Lung (tissue), 12 donors: Measurements from ENCODE around the gene PSMB8. TPM values are rescaled to one million over a fixed set of nuclear protein-coding genes. Genes with fewer than 3 reads are reported as not detected.
A peak's percentile ranks its signal among the peaks of the same experiment; 100 is the strongest.

Experiments used
- ATAC-seq: fragments of 200-7000 bp; cut with Tn5 transposase; one replicate; pipeline ENCODE4 v1.9.1; 2020; ENCODE audit warnings: moderate number of reproducible peaks; ENCODE audit not compliant: insufficient read depth, low FRiP score
- DNase-seq, 3 donors: peaks; one replicate each; pipeline ENCODE4 v3.0.0-alpha.2; 2013 to 2017
- H3K27ac ChIP-seq, 2 donors: one replicate each; pipeline ENCODE4 v1.5.1; 2013; ENCODE audit warnings: mild to moderate bottlenecking in 2 of 2, moderate library complexity in 2 of 2, control low read depth in 1 of 2, inconsistent platforms in 1 of 2, low read depth in 1 of 2, low read length in 1 of 2
- H3K27me3 ChIP-seq, 3 donors: one replicate each; pipeline ENCODE4 v1.5.1; 2013; ENCODE audit warnings: low read length in 2 of 3; ENCODE audit not compliant: control insufficient read depth in 3 of 3, insufficient read depth in 3 of 3
- H3K36me3 ChIP-seq, 4 donors: one replicate each; pipeline ENCODE4 v1.5.1; 2013; ENCODE audit warnings: low read length in 4 of 4, mild to moderate bottlenecking in 1 of 4, moderate library complexity in 1 of 4; ENCODE audit not compliant: control insufficient read depth in 4 of 4, insufficient read depth in 4 of 4
- H3K4me1 ChIP-seq, 5 donors: one replicate each; pipeline ENCODE4 v1.5.1; 2013; ENCODE audit warnings: low read length in 5 of 5, mild to moderate bottlenecking in 2 of 5, moderate library complexity in 1 of 5; ENCODE audit not compliant: control insufficient read depth in 5 of 5, insufficient read depth in 5 of 5
- H3K4me3 ChIP-seq: one replicate; pipeline ENCODE4 v1.5.1; 2013; ENCODE audit warnings: mild to moderate bottlenecking, control low read depth, moderate library complexity
- H3K9ac ChIP-seq, 2 donors: one replicate each; pipeline ENCODE4 v1.5.1; 2013; ENCODE audit warnings: low read length in 2 of 2, control low read depth in 1 of 2; ENCODE audit not compliant: insufficient read depth in 1 of 2
- H3K9me3 ChIP-seq, 4 donors: one replicate each; pipeline ENCODE4 v1.5.1; 2013; ENCODE audit warnings: low read length in 3 of 4, mild to moderate bottlenecking in 1 of 4, moderate library complexity in 1 of 4; ENCODE audit not compliant: control insufficient read depth in 4 of 4, insufficient read depth in 3 of 4
- WGBS, 2 donors: extraction: QIAGEN DNeasy Blood & Tissue Kit; methylation state at CpG; one replicate each; pipeline ENCODE4 v1.1.7; 2013; 5-methylcytosine and 5-hydroxymethylcytosine counted together
- polyA plus RNA-seq, 2 donors: library from polyadenylated mRNA; stranded (reverse); fragments of 200-250 nt; gene quantifications; one replicate each; pipeline ENCODE4 v1.2.1, GENCODE V29; 2013
- total RNA-seq, 2 donors: library from RNA; depleted of rRNA in 1 of 2; stranded (reverse); fragments of >200 nt in 1 of 2; gene quantifications; one replicate each; pipeline ENCODE4 v1.2.1, GENCODE V29; 2014 to 2021
- TF ChIP-seq, protein P1 (sequence below): IDR thresholded peaks from 2 replicates; pipeline ENCODE4 v1.5.1; 2012; ENCODE audit warnings: mild to moderate bottlenecking; ENCODE audit errors: control extremely low read depth, extremely low read depth
- donor health status: control.
- donor health status: control.
- donor health status: Bipolar disorder and iron deficiency.
- donor health status: healthy.
- donor health status: DM: yes; HTN: yes; CAD: no.

Gene PSMB8
- total and polyA plus RNA-seq, 4 donors, result 40.4 to 216 (median 105) TPM

DNA sequence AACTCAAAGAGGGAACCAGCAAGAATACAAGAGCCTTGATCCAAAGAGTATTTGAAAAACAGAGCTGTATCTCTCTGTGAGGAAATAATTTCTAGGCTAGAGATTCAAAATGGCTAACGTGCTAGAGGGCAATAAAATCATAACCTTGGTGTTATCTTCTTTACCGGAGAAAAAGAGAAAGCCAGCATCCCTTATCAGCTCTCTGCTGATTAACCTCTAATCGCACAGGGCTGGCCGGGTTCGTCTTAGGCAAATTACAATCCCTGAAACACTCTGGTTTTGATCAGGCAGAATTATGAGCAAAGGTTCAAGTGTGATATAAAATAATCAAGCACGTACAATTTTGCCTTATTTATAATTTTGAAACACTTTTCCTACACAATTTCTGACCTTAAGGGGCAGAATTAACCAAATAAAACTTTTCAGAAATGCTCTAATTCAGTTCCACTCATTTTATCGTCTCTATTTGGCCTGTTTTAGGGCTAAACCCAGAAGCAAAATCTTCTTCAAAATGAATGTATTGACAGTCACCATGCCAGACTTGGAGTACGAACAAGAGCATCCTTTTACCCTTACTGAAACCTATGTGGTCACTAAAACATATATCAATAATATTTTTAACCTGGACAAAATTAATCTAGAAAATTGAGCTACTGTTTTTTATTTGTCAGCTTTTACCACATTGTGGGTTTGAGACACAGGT is 23.9 kb upstream of the PSMB8 start:
- DNase-seq (no peak), ATAC-seq (no peak)
- H3K4me3 ChIP-seq, result no peak overlapping the region
- H3K9me3 ChIP-seq, result no peaks in the 10 kb centered on the region
- H3K36me3 ChIP-seq, result peaks cover 0 to 1% (median 0%) of the 10 kb centered on the region in 4 donors
- H3K27me3 ChIP-seq, result peaks cover 0 to 45% (median 13%) of the 10 kb centered on the region in 3 donors
- peaks cover 0 to 10% (median 0%) of the 10 kb centered on the region in 5 donors for H3K4me1 ChIP-seq
- H3K27ac ChIP-seq, result no peak overlapping the region
- WGBS, 2 donors, result 55 to 67% methylated on average over 8 of the region's 8 CpGs
- no peak overlapping the region for H3K9ac ChIP-seq
- TF ChIP-seq, protein P1, sequence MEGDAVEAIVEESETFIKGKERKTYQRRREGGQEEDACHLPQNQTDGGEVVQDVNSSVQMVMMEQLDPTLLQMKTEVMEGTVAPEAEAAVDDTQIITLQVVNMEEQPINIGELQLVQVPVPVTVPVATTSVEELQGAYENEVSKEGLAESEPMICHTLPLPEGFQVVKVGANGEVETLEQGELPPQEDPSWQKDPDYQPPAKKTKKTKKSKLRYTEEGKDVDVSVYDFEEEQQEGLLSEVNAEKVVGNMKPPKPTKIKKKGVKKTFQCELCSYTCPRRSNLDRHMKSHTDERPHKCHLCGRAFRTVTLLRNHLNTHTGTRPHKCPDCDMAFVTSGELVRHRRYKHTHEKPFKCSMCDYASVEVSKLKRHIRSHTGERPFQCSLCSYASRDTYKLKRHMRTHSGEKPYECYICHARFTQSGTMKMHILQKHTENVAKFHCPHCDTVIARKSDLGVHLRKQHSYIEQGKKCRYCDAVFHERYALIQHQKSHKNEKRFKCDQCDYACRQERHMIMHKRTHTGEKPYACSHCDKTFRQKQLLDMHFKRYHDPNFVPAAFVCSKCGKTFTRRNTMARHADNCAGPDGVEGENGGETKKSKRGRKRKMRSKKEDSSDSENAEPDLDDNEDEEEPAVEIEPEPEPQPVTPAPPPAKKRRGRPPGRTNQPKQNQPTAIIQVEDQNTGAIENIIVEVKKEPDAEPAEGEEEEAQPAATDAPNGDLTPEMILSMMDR, result no peak

DNA sequence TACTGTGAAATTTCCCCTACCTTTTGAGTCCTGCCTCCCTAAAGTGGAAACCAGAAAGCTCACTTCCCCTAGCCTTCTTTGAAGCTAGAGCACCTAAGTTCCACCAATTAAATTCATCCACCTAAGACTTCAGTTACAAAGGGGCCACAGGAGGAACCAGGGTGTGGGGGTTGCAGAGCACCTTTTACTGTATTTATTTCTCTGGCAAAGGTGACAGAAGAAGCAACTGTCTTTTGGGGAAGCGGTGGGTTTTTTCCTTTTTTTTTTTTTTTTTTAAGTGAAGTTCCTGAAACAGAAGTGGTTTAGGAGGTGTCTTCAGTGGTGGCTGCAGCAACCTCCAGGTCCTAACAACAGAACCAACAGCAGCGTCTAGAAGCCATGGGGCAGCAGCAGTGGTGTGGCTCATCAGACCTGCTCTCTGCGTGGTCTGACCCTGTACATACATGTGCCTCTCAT is 23.2 kb upstream of the PSMB8 start:
- DNase-seq (no peak), ATAC-seq (no peak)
- H3K36me3 ChIP-seq, result peaks cover 0 to 1% (median 0%) of the 10 kb centered on the region in 4 donors
- H3K4me3 ChIP-seq, result no peak overlapping the region
- no peak overlapping the region for H3K27ac ChIP-seq
- TF ChIP-seq, protein P1, result no peak
- peaks cover 0 to 45% (median 13%) of the 10 kb centered on the region in 3 donors for H3K27me3 ChIP-seq
- 28 to 68% methylated on average over 3 of the region's 3 CpGs for WGBS, 2 donors
- no peaks in the 10 kb centered on the region for H3K9me3 ChIP-seq
- no peak overlapping the region for H3K9ac ChIP-seq
- H3K4me1 ChIP-seq, result peaks cover 0 to 10% (median 0%) of the 10 kb centered on the region in 5 donors

DNA sequence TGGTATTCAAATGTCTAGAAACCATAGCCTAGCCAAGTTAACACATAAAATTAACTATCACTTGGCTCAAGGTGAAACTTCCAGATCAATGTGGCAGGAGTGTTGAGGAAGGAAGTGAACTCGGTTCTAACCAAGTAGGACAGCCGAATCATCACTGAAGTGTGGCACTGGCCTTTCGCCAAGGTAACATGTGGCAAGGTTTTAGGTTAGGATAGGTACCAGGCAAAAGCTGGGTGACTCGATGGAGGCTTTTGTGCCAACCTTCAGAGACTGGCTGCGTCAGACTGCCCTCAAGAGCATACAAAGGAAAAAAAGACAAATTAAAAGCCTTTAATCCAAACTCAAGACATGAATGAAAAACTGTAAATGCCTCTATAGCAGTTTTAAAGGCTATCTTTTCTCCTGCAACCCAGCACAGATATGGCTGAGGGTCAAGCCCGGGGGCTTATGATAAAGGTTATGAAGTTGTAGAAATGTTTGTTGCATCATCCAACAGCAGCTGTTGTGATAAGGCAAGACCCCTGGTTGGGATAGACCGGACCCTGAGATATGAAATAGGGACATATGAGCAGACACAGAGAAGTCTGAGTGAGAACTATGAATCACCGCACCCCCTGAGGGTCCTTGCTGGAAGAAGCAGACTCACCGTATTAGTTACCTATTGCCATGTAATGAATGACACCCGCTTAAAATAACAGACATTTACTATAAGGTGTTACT is 22.0 kb upstream of the PSMB8 start:
- H3K9ac ChIP-seq, result peak overlapping the region in 1 of 2 donors; percentile 19
- H3K27ac ChIP-seq, result peak overlapping the region in 1 of 2 donors; percentile 22
- ATAC-seq, result no peak
- peaks cover 0 to 43% (median 10%) of the 10 kb centered on the region in 3 donors for H3K27me3 ChIP-seq
- peaks cover 0 to 1% (median 0%) of the 10 kb centered on the region in 4 donors for H3K36me3 ChIP-seq
- no peak for DNase-seq
- H3K9me3 ChIP-seq, result no peaks in the 10 kb centered on the region
- no peak overlapping the region for H3K4me3 ChIP-seq
- TF ChIP-seq, protein P1, result no peak
- H3K4me1 ChIP-seq, result peaks cover 0 to 14% (median 0%) of the 10 kb centered on the region in 5 donors
- 66 to 74% methylated on average over 10 of the region's 10 CpGs for WGBS, 2 donors
